Measurements from ENCODE around the gene ANXA8. TPM values are rescaled to one million over a fixed set of nuclear protein-coding genes. Genes with fewer than 3 reads are reported as not detected.
A peak's percentile ranks its signal among the peaks of the same experiment; 100 is the strongest.

The ANXA8 gene
- total RNA-seq, 1 experiment from 2014 or later: not detected

DNA sequence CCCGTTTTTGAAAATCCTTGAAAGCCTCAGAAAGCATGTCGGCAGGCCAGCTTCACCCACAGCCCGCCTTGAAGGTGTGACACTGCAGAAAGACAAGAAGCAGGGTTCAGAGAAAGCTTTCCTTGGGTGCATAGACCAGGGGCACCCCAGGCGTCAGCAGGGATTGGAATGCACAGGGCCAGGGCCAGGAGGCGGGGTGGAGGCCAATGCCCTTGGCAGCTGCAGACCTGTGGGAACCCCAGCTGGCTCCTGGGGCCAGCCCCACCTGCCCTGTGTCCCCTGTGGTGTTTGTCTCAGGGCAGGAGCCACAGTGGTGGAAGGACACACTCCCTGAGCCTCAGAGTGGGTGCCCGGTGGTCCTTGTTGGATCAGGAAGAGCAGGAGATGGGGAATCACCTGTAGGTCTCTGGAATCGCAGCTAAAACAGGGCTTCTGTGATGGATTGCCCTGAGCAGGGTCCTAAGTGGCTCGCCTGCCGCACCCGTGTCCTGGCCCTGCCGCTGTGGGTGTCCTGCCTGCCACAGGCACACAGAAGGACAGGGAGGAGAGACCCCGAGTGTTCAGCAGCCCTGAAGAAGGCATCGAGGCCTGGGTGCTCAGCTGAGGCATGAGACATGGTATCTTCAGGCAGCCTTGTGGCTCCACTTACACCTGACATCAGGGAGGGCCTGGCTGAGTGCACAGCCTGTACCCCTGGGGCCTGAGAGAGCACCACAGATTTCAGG lies 32.5 kb downstream of the ANXA8 start:
- in situ Hi-C loops (cut with HindIII; ENCODE audit: low sequenced_read_pairs): no loop called here
- no peak for DNase-seq (ENCODE audit: low spot score)

DNA sequence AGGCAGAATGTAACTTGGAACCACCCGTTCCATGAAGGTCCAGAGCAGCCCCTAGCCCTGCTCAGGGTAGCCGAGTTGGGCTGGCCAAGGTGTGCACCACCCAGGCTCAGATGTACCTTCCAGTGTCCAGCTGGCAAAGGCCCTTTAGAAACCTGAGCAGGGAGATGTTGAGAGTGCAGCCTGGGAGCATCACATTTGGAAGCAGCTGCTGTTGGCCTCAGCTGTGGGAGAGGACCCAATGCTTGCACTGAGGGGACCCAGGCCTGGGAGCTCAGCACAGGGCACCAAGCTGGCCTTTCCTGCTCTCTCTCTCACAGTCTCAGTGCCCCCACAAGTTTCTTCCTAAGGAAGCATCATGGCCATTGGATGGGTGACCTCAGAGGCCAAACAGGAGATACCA lies 33.5 kb downstream of the ANXA8 start:
- no peak for DNase-seq (ENCODE audit: low spot score)
- in situ Hi-C loops (cut with HindIII; ENCODE audit: low sequenced_read_pairs): no loop called here

GRCh38 chr10:47449979-47450378 lies 33.9 kb downstream of the ANXA8 start:
- DNase-seq (ENCODE audit: low spot score): no peak
- in situ Hi-C loops (cut with HindIII; ENCODE audit: low sequenced_read_pairs): no loop called here

DNA sequence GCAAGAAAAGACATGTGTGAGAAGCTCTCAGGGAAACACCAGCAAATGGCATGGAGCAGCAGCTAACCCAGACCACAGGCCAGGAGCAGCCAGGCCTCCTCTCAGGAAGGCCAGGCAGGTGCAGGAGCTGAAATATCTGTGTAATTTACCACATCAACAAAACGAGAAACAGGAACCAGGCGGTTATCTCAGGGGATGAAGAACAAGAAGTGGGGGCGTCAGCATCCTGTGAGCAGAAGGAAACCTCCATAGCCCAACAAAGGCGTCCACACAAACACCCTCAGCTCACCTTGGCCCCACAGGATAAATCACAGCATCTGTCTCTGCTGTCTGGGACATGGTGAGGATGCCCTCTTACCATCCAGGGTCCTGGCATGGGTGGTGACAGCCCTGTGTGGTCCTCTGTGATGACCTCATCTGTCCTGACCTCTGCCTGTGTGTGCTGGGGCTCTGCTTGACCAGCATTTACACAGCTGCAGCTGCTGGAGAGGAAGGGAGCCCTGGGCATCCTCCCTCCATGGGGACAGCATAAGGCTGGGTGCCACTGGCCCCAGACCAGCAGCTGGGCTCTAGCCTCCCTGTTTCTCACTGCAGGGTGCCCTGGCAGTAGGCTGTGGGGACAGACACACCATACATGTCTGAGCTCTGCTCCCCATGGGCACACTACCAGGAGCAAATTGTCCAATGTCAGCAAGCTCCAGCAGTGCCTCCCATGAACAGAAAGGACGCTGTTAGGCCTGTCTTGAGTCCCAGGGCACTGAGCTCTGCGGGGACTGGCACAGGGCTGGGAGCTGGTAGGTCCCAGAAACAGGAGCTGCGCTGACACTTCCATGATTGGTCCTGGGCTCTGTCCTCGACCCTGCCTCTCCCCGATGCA lies 34.6 kb downstream of the ANXA8 start:
- no peak for DNase-seq (ENCODE audit: low spot score)
- in situ Hi-C loops (cut with HindIII; ENCODE audit: low sequenced_read_pairs): no loop called here

DNA sequence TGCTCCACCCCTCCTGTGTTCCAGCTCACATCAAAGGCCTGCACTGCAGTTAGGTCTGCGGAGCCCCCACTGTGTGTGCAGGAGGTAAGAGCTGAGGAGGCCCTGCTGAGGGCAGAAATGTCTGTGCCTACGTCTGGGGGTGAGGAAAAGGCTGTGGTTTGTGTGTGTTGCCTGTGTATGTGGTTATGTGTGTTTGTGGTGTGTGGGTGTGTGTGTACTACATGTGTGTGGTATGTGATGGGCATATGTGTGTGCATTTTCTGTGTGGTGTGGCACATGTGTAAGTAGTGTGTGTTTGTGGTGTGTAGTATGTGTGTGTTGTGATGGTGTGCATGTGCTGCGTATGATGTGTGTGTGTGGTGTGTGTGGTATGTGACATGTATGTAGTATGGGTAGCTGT lies 36.2 kb downstream of the ANXA8 start:
- in situ Hi-C loops (cut with HindIII; ENCODE audit: low sequenced_read_pairs): no loop called here
- DNase-seq (ENCODE audit: low spot score): no peak

DNA sequence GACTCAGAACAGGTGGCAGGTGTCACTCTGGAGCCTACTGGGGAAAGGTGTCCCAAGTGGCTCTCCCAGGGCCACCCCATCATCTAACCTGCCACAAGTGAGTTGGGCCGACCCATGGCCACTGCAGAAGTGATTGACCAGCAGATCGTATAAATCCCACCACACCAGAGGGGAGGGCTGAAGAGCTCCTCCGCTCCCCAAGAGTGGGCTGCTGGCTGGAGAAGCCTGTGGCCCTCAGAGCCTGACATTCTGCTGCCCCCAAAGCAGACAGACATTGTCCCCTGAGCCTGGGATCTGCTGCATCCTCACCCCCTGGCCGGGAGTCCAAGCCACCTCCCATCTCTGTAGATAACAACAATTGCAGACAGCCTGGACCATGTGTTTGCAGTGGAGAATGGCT lies 36.7 kb downstream of the ANXA8 start:
- in situ Hi-C loops (cut with HindIII; ENCODE audit: low sequenced_read_pairs): no loop called here
- DNase-seq (ENCODE audit: low spot score): no peak

DNA sequence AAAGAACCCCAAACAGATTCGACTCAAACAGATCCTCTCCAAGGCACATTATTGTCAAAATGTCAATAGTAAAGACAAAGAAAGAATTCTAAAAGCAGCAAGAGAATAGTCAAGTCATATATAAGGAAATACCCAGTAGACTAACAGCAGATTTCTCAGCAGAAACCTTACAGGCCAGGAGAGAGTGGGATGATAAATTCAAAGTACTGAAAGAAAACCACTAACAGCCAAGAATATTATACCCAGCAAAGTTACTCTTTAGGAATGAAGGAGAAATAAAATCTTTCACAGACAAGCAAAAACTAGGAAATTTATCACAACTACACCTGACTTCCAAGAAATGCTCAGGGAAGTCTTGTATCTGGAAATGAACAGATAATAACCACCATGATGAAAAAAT lies 38.2 kb downstream of the ANXA8 start:
- in situ Hi-C loops (cut with HindIII; ENCODE audit: low sequenced_read_pairs): no loop called here
- DNase-seq (ENCODE audit: low spot score): no peak

DNA sequence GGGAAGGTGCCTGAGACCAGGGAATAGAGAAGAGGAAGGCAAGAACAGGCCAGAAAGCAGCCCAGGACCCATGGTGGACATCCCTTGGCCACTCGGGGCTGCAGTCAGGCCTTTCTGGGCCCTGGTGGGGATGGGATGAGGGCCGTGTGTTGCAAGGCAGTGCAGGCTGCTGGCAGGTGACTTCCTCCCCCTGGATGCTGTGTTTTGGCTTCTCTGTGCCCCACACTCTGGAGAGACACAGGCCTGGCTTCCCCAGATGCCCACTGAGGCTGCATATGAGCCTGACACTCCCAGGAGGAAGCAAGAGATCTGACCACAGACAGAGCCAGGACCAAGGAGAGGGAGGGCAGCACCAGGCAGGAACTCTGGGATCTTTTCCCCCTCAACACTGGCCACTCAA lies 39.9 kb downstream of the ANXA8 start:
- in situ Hi-C loops (cut with HindIII; ENCODE audit: low sequenced_read_pairs): no loop called here
- DNase-seq (ENCODE audit: low spot score): no peak

- no peak for DNase-seq (ENCODE audit: low spot score)
- in situ Hi-C loops (cut with HindIII; ENCODE audit: low sequenced_read_pairs): no loop called here
These were observed 40.8 kb downstream of the ANXA8 start for GRCh38 chr10:47443145-47443544.

DNA sequence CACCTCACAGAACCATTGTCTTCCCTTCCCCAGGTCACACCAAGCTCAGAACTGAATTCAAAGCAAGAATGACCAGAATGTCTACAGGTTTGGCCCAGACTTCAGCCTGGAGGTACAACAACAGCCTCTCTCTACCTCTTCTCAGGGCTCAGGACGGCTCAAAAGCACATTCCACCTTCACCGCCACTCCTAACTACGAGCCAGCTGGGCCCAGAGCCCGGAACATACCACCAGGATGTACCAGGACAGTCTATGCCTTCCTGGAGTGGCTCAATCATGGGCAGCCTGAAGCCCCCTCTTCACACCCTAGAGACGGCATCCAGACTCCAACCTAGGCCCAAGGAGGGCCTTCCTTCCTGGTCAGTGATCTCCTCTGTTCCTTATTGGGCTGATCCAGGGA lies 41.6 kb downstream of the ANXA8 start:
- no peak for DNase-seq (ENCODE audit: low spot score)
- in situ Hi-C loops (cut with HindIII; ENCODE audit: low sequenced_read_pairs): no loop called here

DNA sequence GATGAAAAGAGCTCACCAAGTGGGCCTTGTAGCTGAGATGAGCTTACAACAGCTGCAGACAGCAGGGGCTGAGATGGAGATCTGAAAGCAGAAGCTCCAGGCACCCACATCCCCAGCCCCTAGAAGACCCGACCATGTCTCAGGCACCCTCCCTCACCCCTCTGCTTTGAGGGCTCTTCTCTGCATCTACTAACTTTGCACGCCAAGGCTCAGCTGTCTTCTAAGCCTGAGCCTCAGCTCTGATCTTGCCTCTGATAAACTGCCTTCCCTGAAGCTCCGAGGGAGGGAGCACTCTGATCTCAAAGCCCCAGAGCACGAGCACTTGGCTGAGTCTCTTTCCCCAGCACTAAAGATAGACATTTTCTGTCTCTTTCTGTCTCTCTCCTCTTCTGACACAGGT lies 42.0 kb downstream of the ANXA8 start:
- no peak for DNase-seq (ENCODE audit: low spot score)
- in situ Hi-C loops (cut with HindIII; ENCODE audit: low sequenced_read_pairs): no loop called here

DNA sequence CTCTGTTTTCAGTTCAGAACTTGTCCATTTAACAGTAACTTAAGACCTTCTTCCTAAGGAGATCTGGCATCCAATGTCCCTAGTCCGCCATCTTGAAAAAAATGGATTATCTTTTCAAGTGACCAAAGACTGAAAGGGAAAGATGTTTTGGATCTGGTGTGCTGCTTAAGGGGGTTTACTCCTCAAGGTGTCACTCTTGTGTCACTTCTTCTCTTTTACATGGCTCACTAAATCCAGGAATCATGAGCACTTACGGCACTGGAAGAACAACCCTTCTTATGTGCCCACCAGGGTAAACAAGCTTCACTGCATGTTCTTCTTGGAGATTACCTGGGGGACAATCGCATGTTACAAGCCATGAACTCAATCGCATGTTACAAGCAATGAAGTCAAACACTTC lies 43.7 kb downstream of the ANXA8 start:
- no peak for DNase-seq (ENCODE audit: low spot score)

DNA sequence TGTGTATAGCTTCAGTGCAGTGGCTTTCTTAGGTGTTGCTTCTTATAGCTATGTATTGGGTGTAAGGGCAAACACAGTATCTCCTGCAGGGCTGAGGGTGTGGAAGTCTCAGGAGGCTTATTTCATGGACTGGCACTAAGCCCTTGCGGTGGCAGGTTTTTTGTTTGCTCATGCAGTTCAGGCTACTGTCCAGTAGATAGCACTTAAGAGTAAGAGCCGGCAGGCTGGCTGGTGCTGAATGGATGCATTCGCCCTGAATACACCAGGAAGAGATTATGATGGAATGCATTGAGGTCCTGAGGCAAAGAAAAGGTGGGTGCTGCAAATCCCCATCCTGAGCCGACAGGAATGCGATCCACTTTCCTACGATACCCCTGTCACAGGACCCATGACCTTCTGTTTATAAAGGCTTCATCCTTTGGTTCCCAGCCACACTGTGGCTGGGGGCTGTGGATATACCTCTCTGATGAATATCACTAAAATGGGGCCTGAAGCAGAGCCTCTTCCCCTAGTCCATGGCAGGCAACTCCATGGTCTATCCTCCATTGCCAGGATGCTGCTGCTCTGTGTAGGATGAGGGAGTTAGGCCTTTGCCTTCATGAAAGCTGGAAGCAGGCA lies 44.9 kb downstream of the ANXA8 start:
- peak; percentile 4 for DNase-seq (ENCODE audit: low spot score)
- in situ Hi-C loops (cut with HindIII; ENCODE audit: low sequenced_read_pairs): no loop called here

More for the DNA sequence above, 43.7 kb downstream of the ANXA8 start:
- in situ Hi-C loops (cut with HindIII; ENCODE audit: low sequenced_read_pairs): no loop called here

DNA sequence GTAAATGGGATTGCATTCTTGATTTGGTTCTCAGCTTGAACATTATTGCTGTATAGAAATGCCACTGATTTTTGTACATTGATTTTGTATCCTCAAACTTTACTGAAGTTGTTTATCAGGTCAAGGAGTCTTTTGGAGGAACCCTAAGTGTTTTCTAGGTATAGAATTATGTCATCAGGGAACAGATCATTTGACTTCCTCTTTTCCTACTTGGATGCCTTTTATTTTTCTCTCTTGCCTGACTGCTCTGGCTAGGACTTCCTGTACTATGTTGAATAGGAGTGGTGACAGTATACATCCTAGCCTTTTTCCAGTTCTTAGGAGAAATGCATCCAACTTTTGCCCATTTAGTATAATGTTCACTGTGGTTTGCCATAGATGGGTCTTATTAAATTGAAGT lies 48.8 kb downstream of the ANXA8 start:
- no peak for DNase-seq (ENCODE audit: low spot score)
- in situ Hi-C loops (cut with HindIII; ENCODE audit: low sequenced_read_pairs): no loop called here

DNA sequence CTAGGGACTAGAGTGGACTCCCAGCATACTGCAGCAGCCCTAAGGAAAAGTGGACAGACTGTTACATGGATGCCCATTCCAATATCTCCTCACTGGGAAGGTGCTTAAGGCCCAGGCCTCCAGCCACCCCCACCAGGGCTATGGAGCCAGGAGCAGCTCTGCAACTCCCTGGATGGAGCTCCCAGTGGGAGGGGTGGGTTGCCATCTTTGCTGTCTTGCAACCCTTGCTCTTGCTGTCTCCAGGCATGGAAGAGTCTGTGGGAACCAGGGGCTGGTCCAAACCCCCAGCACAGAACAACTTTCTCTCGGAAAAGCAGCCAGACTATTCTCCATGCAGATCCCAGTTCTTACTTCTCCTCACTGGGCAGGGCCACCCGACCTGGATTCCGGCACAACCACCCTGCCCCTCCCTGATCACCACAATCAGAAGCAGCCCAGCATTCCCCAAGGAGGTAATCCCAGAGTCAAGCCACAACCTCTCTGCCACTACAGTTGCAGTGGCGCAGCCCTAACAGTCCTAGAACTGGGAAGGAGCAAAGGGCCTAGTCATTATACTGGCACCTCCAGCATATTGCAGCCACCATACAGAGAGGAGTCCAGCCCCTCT lies 58.0 kb downstream of the ANXA8 start:
- in situ Hi-C loops (cut with HindIII; ENCODE audit: low sequenced_read_pairs): no loop called here
- no peak for DNase-seq (ENCODE audit: low spot score)

DNA sequence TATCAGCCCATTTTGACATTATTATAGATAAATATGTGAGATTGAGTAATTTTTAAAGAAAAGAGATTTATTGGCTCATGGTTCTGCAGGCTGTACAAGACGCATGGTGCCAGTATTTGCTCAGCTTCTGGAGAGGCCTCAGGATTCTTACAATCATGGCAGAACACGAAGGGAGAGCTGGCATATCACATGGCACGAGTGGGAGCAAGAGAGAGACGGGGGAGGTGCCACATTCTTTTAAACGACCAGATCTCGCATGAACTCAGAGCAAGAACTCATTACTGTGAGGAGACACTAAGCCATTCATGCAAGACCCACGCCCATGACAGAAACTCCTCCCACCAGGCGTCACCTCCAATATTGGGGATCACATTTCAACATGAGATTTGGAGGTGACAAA lies 59.7 kb downstream of the ANXA8 start:
- no peak for DNase-seq (ENCODE audit: low spot score)
- in situ Hi-C loops (cut with HindIII; ENCODE audit: low sequenced_read_pairs): no loop called here

- DNase-seq (ENCODE audit: low spot score): no peak
- in situ Hi-C loops (cut with HindIII; ENCODE audit: low sequenced_read_pairs): no loop called here
These were observed 60.4 kb downstream of the ANXA8 start for GRCh38 chr10:47423476-47423875.

- no peak for DNase-seq (ENCODE audit: low spot score)
- in situ Hi-C loops (cut with HindIII; ENCODE audit: low sequenced_read_pairs): no loop called here
These were observed 62.6 kb downstream of the ANXA8 start for GRCh38 chr10:47421057-47421952.

Measured in G401 (cell line).